Gastrocnemius medialis (tissue), 4 donors: Measurements from ENCODE around the gene SORBS1.

Experiments
- CTCF ChIP-seq, 5 experiments: fragments of 450-650 bp in 3 of 5; fragments of 200-600 bp in 2 of 5; sonication (generic) in 2 of 5; IDR thresholded peaks in 4 of 5; conservative IDR thresholded peaks in 1 of 5; 1 replicate in 4 of 5; 2 replicates in 1 of 5; pipeline ENCODE4 v1.5.1; 2016 to 2019; ENCODE audit warnings: antibody characterized with exemption in 5 of 5, mild to moderate bottlenecking in 3 of 5, moderate library complexity in 3 of 5
- POLR2A ChIP-seq, 2 donors: fragments of 450-650 bp; IDR thresholded peaks; one replicate each; pipeline ENCODE4 v1.6.1; 2017; ENCODE audit warnings: antibody characterized with exemption in 2 of 2, mild to moderate bottlenecking in 2 of 2, moderate library complexity in 2 of 2

GRCh38 chr10:95536017-95536416 lies 25.2 kb downstream of the SORBS1 start:
- TF ChIP-seq CTCF (IDR thresholded peaks at IDR 0.05 in 4 of 5, conservative IDR thresholded peaks at IDR 0.05 in 1 of 5) (no peak), POLR2A (IDR thresholded peaks at IDR 0.05) (peak in 1 of 2 donors; percentile 5)
